Gastrocnemius medialis (tissue), 4 donors: ENCODE results near the gene DBET.
"Not testable (repeated sequence)": the region's sequence is repeated elsewhere in the genome, so short reads cannot be mapped to it uniquely, and the experiment has no call there.

Experiments
- POLR2A ChIP-seq, 2 donors: fragments of 450-650 bp; IDR thresholded peaks; one replicate each; pipeline ENCODE4 v1.6.1; 2017; ENCODE audit warnings: antibody characterized with exemption in 2 of 2, mild to moderate bottlenecking in 2 of 2, moderate library complexity in 2 of 2
- TF ChIP-seq, protein P1 (sequence below), 5 experiments: fragments of 450-650 bp in 3 of 5; fragments of 200-600 bp in 2 of 5; sonication (generic) in 2 of 5; IDR thresholded peaks in 4 of 5; conservative IDR thresholded peaks in 1 of 5; 1 replicate in 4 of 5; 2 replicates in 1 of 5; pipeline ENCODE4 v1.5.1; 2016 to 2019; ENCODE audit warnings: antibody characterized with exemption in 5 of 5, mild to moderate bottlenecking in 3 of 5, moderate library complexity in 3 of 5

DNA sequence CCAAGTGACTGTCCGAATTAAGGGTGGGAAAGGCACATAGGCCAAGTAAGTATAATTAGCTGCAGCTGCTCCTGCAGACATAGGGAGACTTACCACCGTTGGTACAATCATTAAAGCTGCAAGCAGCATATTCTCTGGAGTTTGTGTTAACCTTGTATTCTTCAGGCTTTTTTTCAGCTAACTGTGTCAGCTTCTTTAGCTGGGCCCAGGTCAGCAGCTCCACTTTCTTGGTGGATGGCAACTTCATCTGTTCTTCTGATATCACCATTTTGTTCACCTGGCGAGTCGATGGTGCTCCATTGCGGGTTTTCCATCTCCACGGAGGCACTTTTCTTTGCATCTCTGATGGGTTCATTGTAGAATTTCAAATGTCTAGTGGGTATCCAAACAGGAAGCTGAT lies 44.5 kb downstream of the DBET start:
- TF ChIP-seq, protein P1, sequence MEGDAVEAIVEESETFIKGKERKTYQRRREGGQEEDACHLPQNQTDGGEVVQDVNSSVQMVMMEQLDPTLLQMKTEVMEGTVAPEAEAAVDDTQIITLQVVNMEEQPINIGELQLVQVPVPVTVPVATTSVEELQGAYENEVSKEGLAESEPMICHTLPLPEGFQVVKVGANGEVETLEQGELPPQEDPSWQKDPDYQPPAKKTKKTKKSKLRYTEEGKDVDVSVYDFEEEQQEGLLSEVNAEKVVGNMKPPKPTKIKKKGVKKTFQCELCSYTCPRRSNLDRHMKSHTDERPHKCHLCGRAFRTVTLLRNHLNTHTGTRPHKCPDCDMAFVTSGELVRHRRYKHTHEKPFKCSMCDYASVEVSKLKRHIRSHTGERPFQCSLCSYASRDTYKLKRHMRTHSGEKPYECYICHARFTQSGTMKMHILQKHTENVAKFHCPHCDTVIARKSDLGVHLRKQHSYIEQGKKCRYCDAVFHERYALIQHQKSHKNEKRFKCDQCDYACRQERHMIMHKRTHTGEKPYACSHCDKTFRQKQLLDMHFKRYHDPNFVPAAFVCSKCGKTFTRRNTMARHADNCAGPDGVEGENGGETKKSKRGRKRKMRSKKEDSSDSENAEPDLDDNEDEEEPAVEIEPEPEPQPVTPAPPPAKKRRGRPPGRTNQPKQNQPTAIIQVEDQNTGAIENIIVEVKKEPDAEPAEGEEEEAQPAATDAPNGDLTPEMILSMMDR (IDR thresholded peaks at IDR 0.05 in 4 of 5, conservative IDR thresholded peaks at IDR 0.05 in 1 of 5): not testable (repeated sequence)
- not testable (repeated sequence) for TF ChIP-seq POLR2A (IDR thresholded peaks at IDR 0.05)
